HPDE6-E6E7 (cell line): ENCODE data around the gene SREBF1.

Source experiments
- DNase-seq: peaks from one replicate; pipeline ENCODE4 v3.0.0; 2011; ENCODE audit warnings: missing footprints; ENCODE audit errors: extremely low spot score

Gene SREBF1

DNA sequence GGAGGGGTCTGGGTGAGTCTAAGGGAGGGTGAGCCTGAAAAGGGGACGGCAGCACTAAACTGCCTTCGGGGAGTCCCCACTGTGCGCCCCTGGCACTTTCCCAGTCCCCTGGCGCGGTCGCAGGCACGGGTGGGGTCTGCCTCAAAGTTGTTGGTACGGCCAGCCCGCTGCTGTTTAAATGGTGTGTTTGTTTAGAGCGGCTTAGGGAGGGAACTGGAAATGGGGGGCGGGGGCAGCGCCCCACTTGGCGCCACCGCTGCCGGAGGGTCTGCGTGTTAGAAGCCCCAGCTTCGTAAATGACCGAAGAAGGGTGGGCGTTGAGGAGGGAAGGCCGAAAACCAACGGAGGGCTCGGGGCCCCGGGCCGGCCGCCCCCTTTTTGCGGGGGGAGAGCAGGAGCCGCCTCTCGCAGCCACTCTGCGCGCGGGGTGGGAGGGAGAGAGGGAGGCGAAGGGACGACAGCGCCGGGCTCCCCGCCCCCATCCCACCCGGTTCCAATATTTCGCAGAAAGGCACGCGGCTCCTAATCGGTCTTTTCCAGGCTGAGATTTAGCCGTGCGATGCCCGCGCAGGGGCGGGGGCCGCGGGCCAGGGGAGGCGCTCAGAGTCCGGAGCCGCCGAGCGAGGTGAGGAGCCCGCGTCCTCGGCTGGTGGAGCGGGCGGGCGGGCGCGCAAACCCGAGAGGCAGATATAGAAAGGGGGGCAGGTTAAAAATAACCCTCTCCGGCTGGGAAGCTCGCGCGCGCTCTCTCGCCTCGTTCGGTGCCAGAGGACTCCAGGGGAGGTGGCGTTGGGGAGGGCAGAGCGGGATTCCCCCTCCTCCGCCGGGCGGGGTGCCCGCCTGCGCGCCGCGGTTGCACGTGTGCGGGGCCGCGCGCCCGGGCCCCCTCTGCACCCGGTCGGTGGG lies 54.9 kb downstream of the SREBF1 start:
- DNase-seq = peak; percentile 45

DNA sequence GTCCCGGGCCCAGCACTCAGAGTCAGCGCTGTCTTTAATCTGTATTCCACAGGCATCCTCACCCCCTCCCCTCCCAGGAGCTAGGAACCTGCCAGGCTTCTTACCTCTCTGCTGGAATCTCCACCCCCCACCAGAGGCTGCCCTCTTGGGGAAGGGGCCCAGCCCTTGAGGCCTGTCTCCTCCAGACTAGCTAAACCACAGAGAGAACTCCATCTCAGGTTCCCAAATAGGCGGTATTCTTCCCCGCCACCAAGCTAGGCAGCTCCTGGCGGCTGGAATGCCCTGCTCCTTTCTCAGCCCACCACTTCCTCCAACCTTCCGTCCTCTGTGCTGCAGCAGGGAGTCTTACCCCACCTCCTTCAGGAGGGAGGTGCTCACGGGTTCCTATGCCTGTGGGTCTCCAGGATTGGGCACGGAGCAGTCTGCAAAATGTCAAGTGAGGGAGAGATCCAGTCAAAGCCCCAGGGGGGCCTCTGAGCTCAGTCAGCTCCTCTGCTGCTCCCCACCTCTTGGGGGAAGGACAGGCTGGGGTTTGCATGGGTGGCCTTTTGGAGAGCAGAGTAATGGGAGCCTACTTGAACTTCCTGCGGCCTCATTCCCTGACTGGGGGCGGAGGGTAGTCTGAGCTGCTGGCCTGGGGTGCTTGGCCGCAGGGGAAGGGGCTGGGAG lies 55.7 kb downstream of the SREBF1 start:
- no peak for DNase-seq

DNA sequence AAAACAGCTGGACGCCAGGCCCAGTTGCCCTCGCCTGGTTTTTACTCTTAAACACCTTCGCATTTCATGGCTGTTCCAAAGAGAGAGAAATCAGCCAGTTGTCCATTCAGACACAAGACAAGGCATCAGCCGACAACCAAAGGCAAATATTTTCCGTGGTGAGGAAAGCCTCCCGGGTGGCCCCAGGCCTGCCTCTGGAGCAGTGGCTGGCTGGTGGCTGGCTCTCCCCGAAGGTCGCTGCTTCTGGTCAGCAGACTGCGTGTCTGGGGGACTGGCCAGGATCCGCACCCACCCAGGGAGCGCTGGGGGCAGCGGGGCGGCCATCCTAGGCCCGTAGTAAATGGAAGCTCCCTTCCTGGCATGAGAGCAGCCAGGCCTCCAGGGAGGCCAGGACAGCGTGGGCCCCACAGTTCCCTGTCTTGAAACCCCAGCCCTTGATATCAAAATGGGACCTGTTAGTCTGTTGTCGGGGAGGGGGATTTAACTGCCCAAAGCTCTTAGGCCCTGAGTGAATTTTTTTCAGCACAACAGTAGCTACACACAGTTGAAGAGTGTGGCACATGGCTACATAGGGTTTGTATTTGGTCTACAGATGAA lies 57.7 kb downstream of the SREBF1 start:
- no peak for DNase-seq

DNA sequence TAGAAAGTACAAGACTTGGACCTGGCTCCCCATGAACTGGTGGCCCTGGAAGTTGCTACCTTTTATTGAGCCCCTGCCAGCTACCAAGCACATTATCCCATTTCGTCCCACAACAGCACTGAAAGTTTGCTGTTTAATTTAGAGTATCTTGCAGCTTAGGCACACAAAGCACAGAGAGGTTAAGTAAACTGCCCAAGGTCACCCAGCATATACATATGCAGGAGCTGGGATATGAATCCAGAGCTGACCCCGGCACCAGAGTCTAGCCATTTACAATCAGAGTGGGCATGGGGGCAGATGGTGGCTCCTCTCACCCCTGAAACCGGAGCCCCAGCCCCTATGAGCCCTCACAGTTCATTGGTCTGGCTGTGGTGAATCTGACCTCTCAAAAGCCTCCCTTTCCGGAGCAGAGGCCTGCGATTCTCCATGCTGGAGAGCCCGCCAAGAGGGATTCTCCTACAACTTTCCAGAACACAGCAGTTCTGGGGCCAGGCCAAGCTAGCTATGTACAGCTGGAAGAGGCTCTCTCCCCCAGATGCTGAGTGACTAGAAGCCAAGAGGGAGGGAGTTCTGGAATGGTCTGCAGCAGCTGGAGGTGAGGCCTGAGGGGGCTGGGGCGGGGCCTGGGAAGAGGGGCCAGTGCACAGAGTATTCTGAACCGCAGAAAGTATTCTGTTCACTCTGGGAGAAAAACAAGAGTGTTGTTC lies 58.3 kb downstream of the SREBF1 start:
- no peak for DNase-seq

DNA sequence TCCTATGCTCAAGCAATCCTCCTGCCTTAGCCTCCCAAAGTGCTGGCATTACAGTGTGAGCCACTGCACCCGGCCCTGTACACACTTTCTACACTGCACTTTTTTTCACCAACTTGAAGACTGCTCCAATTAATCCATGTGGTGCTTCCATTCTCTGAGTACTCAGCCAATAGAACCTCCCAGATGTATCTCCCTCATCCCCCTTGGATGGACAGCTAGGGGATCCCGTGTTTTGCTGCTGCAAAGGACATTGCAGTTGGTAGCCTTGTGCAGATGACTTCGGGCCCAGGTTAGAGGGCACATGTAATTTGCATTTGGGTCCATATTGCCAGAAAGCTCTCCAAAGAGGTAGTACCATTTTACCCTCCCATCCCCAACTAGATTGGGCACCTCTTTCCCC lies 59.9 kb downstream of the SREBF1 start:
- no peak for DNase-seq

- no peak for DNase-seq
Observed at GRCh38 chr17:17774009-17774881, 62.5 kb downstream of the SREBF1 start.

- no peak for DNase-seq
Observed at GRCh38 chr17:17772231-17772630, 64.6 kb downstream of the SREBF1 start.

- DNase-seq = no peak
Observed at GRCh38 chr17:17771498-17772201, 65.1 kb downstream of the SREBF1 start.

DNA sequence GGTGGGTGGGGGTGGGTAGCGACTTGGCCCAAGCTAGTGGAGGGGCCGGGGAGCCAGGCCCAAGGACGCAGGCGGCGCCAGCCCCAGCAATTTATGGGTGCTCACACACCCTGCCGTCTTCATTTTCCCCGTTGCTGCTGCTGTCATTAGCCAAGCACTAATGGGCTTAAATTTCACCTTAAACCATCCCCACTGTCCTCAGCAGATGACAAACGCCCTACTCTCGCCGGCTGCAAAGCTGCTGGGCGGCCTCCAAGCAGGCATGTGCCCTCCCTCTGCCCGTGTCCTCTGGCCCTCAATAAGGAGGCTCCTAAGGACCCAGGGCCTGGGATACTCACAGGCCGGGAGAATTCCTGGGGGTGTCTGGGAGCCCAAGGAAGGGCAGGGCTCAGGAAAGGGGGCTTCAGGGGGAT lies 66.1 kb downstream of the SREBF1 start:
- DNase-seq = no peak

GRCh38 chr17:17769869-17770631 lies 66.7 kb downstream of the SREBF1 start:
- no peak for DNase-seq

DNA sequence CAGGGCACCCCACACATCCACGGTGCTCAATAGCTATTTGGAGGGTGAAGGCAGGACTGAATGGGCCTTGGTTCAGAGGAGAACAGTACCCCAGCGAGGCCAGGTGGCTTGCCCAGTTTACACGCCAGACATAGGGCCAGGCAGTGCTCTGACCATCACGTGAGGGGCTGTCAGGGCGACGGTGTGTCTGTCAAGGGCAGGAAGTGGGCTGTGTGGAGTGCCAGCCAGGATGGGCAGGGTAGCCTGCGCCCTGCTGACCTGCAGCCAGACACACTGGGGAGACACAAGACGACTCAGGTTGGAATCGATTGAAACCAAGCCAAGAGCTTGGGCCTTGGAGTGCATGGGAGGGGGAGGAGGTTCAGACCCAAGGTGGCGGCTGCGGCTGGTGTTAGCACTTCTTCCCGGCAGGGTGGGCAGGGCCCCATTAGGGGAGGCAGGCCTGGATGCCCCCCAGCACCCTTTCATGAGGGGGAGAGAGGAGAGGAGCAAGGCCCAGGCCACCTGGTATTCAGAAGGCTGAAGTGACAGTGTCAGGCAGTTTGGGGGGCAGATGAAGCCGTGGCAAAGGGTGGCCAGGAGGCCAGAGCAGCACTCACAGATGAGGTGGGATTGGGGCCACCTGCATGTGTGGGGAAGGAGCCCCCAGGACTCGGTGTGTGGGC lies 68.2 kb downstream of the SREBF1 start:
- no peak for DNase-seq

DNA sequence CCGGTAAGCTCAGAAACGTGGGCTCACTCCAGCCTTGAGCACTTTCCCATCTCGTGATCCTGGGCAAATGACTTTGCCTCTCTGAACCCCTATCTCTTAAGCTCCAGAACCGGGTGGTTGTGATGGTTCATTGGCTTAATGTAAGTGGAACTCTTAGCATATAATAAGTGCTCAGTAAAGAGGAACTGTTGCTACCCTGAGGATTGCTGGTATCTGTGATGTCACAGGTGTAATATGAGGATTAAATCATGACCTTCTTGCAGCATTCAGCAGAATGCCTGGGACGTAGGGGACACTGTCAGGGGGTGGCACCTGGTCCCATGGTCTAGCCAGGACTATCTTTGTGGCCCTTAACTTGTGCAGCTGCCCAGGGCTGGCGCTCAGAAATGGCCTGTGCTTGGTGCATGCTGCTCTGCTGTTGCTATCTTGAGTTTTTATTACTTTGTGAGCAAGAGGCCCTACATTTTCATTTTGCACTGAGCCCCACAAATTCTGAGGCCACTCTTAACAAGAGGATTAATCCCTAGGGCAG lies 68.8 kb downstream of the SREBF1 start:
- DNase-seq = no peak

DNA sequence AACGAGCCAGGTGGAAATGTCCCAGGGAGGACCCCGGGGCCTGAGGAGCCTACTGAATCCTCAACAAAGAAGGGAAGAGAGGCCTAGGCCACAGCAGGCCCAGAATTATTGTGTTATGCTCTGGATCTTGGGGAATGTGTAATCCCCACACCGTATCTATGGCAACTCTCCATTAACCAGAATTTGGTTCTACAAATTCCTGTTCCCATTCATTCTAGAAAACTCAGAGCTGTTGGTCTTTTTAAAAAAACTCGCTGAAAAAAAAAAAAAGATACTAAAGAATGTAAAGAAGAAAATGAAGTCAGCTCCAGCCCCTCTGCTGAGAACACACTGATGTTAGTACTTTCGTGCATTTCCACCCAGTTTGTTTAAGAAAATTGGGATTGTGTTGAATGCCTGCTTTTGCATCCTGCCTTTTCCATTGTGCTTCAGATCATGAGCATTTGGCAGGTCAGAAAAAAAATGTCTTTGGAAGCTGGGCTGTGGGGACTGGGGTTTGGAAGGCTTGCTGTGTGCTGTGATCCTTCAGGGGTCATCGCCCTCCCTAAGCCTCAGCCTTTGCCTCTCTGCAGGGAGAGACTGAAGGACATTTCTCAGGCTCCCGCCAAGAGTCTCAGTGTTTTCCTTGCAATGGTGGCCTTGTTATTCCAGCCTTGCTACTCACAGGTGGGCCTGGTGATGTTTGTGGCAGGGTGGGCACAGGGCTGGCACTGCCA lies 69.5 kb downstream of the SREBF1 start:
- DNase-seq = no peak

GRCh38 chr17:17766744-17767120 lies 70.1 kb downstream of the SREBF1 start:
- DNase-seq = no peak

- no peak for DNase-seq
Observed at GRCh38 chr17:17766077-17766743, 70.6 kb downstream of the SREBF1 start.

DNA sequence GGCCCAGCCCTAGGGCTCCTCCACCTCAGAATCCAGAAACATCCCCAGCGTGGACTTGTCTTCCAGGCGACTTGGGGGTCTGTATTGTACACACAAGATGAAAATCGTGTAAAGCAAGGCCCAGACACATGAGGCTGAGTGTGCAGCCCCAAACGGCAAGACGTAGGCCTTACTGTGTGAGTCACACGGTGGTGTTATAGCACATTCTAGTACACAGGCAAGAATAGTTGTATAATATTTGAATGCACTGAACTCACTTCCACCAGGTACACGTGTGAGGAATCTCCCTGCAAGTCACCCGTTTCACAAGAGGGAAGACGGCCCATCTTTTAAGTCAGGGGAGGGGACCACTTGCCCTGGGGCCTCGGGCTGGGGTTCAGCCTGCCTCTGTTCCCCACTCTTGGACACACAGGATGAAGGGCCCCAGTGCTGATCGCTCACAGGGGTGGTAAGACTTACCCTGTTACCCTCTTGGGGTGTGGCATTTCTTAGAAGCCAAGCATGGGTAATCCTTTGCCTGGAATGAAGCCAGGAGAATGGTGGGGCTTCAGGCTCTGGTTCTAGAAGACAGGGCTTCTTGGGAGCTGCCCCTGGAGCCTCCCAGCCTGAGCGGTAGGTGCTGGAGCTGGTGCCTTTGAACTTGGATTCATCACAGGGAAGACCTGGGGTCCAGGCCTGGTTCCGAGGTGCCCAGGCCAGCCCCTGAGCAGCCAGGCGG lies 71.3 kb downstream of the SREBF1 start:
- DNase-seq = no peak

DNA sequence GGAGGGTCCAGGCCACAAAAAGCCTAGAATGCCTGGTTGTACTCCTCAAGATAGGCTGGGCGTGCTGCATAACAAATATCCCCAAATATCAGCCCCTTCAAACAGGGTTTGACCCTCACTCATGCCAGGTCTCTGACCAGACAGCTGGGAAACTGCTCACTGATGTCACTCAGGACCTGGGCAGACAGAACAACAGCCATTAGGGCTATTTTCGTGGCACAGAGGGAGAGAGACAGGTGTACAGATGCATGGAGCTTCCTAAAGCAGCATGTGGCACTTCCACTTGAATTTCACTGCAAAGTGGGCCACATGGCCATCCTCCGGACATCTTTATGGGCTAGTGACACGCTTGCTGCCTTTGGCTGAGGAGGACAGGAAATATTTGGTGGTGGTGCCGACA lies 73.1 kb downstream of the SREBF1 start:
- DNase-seq = no peak
